ENCODE results near the gene DTD1. TPM values are rescaled to one million over a fixed set of nuclear protein-coding genes. Genes with fewer than 3 reads are reported as not detected.

Gene DTD1
- total RNA-seq, 1 donor from 2014 or later = 23.7 TPM

DNA sequence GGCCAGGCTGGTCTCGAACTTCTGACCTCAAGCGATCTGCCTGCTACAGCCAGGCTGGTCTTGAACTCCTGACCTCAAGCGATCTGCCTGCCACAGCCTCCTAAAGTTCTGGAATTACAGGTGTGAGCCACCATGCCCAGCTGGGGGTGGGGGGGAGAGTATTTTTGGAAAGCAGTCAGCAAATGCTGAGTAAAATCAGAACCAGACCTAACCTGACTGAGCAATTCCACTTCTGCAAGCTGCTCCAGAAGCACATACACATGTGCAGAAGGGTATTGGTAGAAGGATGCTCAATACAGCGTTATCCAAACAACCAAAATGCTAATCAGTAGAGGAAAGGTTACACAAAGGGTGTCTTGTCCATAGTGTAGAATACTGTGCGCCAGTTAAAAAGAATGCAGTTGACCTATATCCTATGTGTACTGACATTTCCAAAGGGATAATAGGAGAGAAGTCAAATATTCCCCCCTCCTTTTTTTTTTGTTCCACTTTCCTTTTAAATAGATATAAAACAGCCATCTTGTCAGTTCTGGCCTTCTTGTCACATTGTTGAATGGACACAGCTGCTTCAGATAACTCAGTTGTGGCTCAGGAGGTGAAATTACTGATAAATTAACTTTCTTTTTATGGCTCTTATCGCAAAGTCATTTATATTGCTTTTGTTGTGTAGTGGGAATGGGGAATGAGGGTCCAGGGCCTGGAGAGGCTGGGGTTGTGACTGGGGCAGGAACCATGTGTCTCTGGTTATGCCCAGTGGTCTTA, 74.6 kb downstream of the DTD1 start:
- DNase-seq (ENCODE audit: low spot score in 2 of 2, unreplicated experiment in 2 of 2) = no peak
- Mint-ChIP-seq H3K27ac (no peak overlapping the region), H3K36me3 (no peaks in the 10 kb centered on the region), H3K4me3 (no peak overlapping the region), H3K9me3 (no peaks in the 10 kb centered on the region), H3K4me1 (peaks cover 15% of the 10 kb centered on the region), H3K27me3 (ENCODE audit: low read depth) (no peaks in the 10 kb centered on the region)
- TF ChIP-seq, protein P1, sequence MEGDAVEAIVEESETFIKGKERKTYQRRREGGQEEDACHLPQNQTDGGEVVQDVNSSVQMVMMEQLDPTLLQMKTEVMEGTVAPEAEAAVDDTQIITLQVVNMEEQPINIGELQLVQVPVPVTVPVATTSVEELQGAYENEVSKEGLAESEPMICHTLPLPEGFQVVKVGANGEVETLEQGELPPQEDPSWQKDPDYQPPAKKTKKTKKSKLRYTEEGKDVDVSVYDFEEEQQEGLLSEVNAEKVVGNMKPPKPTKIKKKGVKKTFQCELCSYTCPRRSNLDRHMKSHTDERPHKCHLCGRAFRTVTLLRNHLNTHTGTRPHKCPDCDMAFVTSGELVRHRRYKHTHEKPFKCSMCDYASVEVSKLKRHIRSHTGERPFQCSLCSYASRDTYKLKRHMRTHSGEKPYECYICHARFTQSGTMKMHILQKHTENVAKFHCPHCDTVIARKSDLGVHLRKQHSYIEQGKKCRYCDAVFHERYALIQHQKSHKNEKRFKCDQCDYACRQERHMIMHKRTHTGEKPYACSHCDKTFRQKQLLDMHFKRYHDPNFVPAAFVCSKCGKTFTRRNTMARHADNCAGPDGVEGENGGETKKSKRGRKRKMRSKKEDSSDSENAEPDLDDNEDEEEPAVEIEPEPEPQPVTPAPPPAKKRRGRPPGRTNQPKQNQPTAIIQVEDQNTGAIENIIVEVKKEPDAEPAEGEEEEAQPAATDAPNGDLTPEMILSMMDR (IDR thresholded peaks at IDR 0.05; ENCODE audit: unreplicated experiment) = no peak

DNA sequence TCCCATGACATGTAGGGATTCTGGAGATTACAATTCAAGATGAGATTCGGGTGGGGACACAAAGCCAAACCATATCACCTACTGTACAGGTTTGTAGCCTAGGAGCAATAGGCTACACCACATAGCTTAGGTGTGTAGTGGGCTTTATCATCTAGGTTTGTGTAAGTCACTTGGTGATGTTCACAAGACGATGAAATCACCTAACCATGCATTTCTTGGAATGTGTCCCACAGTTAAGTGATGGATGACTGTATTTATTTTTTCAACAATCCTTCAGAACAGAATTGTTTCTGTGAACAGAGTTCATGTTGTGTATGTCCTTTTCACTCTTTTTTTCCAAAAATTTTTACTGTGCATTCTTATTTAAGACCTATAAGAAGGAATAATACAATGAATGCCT, 76.1 kb downstream of the DTD1 start:
- no peaks in the 10 kb centered on the region for H3K9me3 Mint-ChIP-seq

DNA sequence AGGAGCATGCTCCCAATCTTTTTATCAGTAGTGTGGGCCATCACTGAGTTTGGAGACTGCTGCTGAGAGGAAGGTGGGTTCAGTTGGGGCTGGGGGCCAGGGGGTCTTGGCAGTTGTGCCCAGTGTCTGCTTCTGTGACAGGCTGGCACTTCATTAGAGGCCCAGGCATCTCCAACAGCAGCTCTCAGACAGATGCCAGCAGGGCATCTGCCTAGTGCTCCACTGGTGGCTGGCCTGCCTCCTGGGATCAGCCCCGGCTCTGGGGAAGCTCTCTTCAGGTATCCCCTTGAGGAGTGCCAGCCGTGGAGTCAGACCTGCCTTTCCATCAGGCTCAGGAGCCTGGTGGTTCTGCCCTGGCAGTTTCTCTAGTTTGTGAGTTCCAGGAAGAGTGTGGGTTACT, 77.3 kb downstream of the DTD1 start:
- Mint-ChIP-seq H3K36me3 (no peaks in the 10 kb centered on the region), H3K4me3 (no peak overlapping the region), H3K27me3 (ENCODE audit: low read depth) (no peaks in the 10 kb centered on the region), H3K9me3 (no peaks in the 10 kb centered on the region), H3K4me1 (peaks cover 23% of the 10 kb centered on the region), H3K27ac (no peak overlapping the region)
- DNase-seq (ENCODE audit: low spot score in 2 of 2, unreplicated experiment in 2 of 2) = no peak
- TF ChIP-seq, protein P1 (IDR thresholded peaks at IDR 0.05; ENCODE audit: unreplicated experiment) = no peak

More for the DNA sequence above, 76.1 kb downstream of the DTD1 start:
- Mint-ChIP-seq H3K27me3 (ENCODE audit: low read depth) (no peaks in the 10 kb centered on the region), H3K27ac (no peak overlapping the region), H3K4me3 (no peak overlapping the region), H3K36me3 (no peaks in the 10 kb centered on the region), H3K4me1 (peaks cover 13% of the 10 kb centered on the region)
- TF ChIP-seq, protein P1 (IDR thresholded peaks at IDR 0.05; ENCODE audit: unreplicated experiment) = no peak
- DNase-seq (ENCODE audit: low spot score in 2 of 2, unreplicated experiment in 2 of 2) = no peak

DNA sequence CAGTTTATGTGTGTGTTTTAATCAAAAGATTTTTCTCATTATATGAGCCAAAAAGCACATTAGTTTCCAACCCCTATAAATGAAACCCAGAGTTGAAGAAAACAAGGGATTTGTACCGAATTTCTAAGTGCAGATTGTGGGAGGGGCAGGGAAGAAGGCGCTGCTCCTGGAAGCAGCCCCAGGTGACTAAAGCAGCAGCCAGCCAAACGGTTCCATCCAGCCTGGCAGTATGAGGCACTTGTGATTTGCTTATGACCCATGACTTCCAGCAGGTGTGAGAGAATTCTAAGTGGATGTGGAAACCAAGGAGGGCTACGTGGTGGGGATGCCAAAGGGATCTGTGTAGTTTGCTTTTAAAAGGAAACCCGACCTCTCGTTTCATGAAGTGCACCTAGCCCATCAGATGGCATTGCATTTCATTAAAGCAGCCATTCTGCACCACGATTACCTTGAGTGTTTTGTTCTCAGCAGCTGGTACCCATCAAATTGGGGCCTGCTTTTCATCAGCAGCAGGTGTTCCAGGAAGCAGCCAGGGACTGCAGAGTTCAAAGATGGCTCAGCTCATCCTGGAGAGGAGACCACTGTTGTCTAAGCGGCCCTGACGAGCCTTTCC, 79.1 kb downstream of the DTD1 start:
- TF ChIP-seq, protein P1 (IDR thresholded peaks at IDR 0.05; ENCODE audit: unreplicated experiment) = no peak
- H3K4me1 Mint-ChIP-seq = peaks cover 30% of the 10 kb centered on the region
- no peaks in the 10 kb centered on the region for H3K9me3 Mint-ChIP-seq
- DNase-seq (ENCODE audit: low spot score in 2 of 2, unreplicated experiment in 2 of 2) = no peak
- no peaks in the 10 kb centered on the region for H3K27me3 Mint-ChIP-seq (ENCODE audit: low read depth)
- no peaks in the 10 kb centered on the region for H3K36me3 Mint-ChIP-seq
- H3K4me3 Mint-ChIP-seq = no peak overlapping the region
- H3K27ac Mint-ChIP-seq = peak overlapping the region; percentile 18

DNA sequence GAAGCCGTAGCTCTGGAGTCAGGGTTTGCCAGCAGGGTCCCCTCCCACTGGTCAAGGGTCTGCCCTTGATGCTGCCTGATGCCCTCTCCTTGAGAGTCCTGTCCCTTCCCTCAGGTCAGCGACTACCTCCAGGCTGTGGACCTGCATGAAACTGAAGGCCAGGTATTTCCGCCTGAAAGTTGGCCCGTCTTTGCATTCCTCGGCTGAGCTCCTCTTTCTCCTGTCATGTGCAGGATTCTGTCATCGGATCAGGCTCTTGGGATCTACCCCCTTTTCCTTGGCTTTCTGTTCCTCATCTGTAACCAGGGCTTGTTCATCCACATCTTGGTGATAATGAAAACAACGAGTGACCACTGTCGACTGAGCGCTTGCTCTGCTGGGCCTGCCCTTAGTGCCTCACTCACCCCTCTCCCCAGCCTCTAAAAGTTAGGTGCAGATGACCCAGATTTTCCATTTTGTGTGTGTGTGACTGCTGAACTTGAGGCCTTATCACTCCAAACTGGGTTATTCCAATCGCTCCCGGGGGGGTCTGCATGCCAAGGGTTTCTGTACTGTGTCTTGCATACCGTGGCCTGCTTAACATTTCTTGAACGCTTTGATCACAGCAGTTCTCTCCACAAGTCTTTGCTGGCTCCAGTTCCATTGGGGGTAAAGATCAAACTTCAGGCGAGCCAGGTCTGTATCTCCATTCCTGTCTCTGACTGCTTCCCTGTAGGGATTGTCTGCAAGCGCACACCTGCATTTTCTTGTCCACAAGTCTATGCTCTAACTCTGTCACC, 81.6 kb downstream of the DTD1 start:
- no peaks in the 10 kb centered on the region for H3K9me3 Mint-ChIP-seq
- no peaks in the 10 kb centered on the region for H3K36me3 Mint-ChIP-seq
- TF ChIP-seq, protein P1 (IDR thresholded peaks at IDR 0.05; ENCODE audit: unreplicated experiment) = no peak
- peak overlapping the region; percentile 39 for H3K27ac Mint-ChIP-seq
- DNase-seq (ENCODE audit: low spot score in 2 of 2, unreplicated experiment in 2 of 2) = no peak
- H3K4me3 Mint-ChIP-seq = no peak overlapping the region
- no peaks in the 10 kb centered on the region for H3K27me3 Mint-ChIP-seq (ENCODE audit: low read depth)
- peaks cover 32% of the 10 kb centered on the region for H3K4me1 Mint-ChIP-seq

All from mesothelial cell of epicardium (in vitro differentiated cells).